22Rv1 (cell line): ENCODE results near the gene COX11.

Experiments used
- H3K27ac ChIP-seq: fragments of 450-650 bp; 2 replicates; pipeline ENCODE4 v1.5.1; 2017
- ZFX ChIP-seq: fragments of 450-650 bp; IDR thresholded peaks from 2 replicates; pipeline ENCODE4 v1.6.1; 2017; ENCODE audit warnings: antibody characterized with exemption, borderline replicate concordance
- TF ChIP-seq, protein P1 (sequence below): fragments of 450-650 bp; IDR thresholded peaks from 2 replicates; pipeline ENCODE4 v1.5.1; 2017; ENCODE audit warnings: mild to moderate bottlenecking

COX11 gene

DNA sequence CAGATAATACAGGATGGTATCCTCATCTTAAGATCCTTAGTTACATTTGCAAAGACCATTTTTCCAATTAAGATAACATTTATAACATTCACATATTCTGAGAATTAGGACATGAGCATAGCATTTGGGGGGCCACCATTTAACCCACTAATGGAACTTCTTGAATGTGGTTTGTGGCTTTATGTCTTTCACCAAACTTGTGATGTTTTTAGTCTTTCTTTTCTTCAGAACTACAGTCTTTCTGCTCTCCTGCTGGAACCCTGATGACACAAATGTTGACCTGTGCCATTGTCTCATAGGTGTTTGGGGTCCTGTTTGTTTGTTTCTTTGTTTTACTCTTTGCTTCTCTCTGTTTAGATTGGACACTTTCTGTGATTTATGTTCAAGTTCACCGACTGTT is 23.2 kb downstream of the COX11 start:
- no peak overlapping the region for H3K27ac ChIP-seq
- TF ChIP-seq, protein P1, sequence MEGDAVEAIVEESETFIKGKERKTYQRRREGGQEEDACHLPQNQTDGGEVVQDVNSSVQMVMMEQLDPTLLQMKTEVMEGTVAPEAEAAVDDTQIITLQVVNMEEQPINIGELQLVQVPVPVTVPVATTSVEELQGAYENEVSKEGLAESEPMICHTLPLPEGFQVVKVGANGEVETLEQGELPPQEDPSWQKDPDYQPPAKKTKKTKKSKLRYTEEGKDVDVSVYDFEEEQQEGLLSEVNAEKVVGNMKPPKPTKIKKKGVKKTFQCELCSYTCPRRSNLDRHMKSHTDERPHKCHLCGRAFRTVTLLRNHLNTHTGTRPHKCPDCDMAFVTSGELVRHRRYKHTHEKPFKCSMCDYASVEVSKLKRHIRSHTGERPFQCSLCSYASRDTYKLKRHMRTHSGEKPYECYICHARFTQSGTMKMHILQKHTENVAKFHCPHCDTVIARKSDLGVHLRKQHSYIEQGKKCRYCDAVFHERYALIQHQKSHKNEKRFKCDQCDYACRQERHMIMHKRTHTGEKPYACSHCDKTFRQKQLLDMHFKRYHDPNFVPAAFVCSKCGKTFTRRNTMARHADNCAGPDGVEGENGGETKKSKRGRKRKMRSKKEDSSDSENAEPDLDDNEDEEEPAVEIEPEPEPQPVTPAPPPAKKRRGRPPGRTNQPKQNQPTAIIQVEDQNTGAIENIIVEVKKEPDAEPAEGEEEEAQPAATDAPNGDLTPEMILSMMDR: no peak
- no peak for TF ChIP-seq ZFX

- TF ChIP-seq ZFX: no peak
- TF ChIP-seq, protein P1: no peak
- no peak overlapping the region for H3K27ac ChIP-seq
Measured at GRCh38 chr17:54944796-54945195, 23.7 kb downstream of the COX11 start.

DNA sequence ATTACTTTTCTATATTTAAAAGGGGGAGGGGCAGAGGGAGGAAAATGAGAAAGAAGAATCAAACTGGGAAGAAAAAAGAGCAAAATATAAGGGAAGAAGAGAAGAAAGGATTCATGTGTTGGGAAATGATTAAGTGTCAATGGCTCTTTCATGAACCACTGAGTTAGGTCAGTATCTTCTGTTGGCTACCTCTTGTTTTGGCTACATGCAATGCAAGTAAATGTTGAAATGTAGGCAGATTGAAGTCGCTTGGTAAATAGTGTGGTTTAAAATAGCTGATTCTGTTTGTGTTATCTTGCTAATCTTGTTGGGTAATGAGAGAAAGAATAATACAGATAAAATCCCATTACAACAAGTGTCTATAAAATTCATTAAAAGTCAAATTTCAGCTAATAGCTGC is 27.2 kb downstream of the COX11 start:
- no peak for TF ChIP-seq ZFX
- TF ChIP-seq, protein P1: no peak
- H3K27ac ChIP-seq: no peak overlapping the region

GRCh38 chr17:54937426-54937825 is 31.0 kb downstream of the COX11 start:
- TF ChIP-seq, protein P1: no peak
- no peak for TF ChIP-seq ZFX
- H3K27ac ChIP-seq: no peak overlapping the region

- TF ChIP-seq ZFX: no peak
- no peak overlapping the region for H3K27ac ChIP-seq
Measured at GRCh38 chr17:54937018-54937417, 31.4 kb downstream of the COX11 start.

- H3K27ac ChIP-seq: no peak overlapping the region
- TF ChIP-seq ZFX: no peak
- TF ChIP-seq, protein P1: no peak
Measured at GRCh38 chr17:54935471-54935870, 33.0 kb downstream of the COX11 start.

DNA sequence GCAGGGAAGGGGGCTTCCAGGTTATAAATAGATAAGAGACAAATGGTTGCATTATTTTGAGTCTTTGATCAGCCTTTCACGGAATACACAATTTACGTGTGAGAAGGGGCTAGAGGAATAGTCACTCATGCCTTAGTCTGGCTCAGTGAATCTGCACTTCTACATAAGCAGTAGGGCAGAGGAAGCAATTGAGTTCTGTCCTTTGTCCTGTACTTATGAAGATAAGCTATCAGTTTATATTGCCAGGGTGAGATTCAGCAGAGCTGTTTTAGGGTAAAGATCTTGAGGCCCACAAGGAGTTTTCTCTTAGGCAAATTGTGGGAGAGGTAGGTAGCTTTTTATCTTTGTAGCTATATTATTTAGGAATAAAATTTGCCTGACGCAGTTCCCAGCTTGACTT is 34.5 kb downstream of the COX11 start:
- no peak overlapping the region for H3K27ac ChIP-seq
- TF ChIP-seq, protein P1: no peak
- TF ChIP-seq ZFX: no peak

- no peak overlapping the region for H3K27ac ChIP-seq
- no peak for TF ChIP-seq ZFX
- TF ChIP-seq, protein P1: no peak
Measured at GRCh38 chr17:54932711-54933110, 35.7 kb downstream of the COX11 start.
